DLD1 (cell line): ENCODE data around the gene PIEZO1.

Experiments
- in situ Hi-C: cut with HindIII; loops from 2 replicates; pipeline ENCODE4 v1.10.0; 2017; ENCODE audit warnings: low sequenced_read_pairs

The PIEZO1 gene

GRCh38 chr16:88693420-88694177 is 91.4 kb downstream of the PIEZO1 start:
- in situ Hi-C loops: no loop called here

GRCh38 chr16:88692861-88693260 is 92.2 kb downstream of the PIEZO1 start:
- in situ Hi-C loops: no loop called here

DNA sequence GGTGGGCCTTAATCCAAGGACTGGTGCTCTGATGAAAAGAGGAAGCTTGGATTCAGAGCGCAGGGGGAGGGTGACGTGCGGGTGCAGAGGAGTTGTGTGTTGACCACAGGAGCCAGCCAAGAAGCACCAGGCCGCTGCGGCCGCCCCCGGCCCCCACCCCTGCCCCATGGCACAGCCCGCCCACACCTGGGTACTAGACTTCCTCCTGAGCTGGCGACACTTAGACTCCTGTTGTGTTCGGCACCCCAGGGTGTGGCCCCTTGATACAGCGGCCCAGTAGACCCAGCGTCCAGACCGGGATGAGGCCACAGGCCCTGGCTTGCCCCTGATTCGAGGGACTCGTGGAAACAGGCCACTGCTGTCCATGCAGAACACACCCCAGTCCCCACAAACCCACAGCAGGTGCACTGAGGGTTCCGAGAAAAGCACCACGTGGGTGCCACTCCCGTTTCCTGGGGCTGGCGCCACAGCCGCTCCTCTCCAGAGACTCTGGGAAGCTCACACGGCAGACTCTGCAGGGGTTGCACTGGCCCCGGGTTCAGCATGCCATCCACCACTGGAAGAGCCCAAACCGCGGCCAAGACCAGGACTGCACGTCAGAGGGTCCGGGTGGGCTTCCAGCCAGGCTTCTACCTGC is 93.0 kb downstream of the PIEZO1 start:
- in situ Hi-C loops: no loop called here

DNA sequence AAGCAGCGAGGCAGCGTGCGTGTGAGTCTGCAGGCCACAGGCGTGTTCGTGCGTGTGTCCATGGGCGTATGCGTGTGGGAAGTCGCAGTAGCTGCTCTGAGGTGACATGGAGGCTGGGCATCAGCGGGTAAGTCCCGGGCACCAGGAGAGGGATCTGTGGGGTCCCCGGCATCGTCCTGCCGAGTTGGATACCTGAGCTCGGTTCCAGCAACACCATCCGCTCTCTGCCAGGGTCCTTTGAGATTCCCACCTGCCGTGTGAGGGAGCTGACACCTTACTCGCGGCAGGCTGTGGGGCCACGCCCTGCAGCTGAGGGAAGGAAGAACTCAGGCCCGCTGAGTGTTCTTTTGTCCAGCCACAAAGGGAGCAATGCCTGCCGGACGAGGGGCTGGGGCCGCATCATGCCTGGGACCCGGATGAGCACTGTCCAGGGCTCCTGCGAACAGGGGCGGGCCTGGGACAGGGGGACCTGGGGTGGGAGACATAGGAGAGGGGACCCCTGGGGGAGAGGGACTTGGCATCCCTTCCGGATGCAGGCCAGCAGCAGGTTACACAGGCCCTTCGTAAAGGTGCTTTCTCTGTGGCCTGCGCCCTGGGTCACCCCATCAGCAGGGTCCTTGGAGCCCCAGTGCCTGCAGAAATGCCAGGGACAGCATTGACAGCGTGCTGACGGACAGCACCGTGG is 93.7 kb downstream of the PIEZO1 start:
- in situ Hi-C loops: no loop called here

GRCh38 chr16:88690341-88691128 is 94.5 kb downstream of the PIEZO1 start:
- in situ Hi-C loops: no loop called here

DNA sequence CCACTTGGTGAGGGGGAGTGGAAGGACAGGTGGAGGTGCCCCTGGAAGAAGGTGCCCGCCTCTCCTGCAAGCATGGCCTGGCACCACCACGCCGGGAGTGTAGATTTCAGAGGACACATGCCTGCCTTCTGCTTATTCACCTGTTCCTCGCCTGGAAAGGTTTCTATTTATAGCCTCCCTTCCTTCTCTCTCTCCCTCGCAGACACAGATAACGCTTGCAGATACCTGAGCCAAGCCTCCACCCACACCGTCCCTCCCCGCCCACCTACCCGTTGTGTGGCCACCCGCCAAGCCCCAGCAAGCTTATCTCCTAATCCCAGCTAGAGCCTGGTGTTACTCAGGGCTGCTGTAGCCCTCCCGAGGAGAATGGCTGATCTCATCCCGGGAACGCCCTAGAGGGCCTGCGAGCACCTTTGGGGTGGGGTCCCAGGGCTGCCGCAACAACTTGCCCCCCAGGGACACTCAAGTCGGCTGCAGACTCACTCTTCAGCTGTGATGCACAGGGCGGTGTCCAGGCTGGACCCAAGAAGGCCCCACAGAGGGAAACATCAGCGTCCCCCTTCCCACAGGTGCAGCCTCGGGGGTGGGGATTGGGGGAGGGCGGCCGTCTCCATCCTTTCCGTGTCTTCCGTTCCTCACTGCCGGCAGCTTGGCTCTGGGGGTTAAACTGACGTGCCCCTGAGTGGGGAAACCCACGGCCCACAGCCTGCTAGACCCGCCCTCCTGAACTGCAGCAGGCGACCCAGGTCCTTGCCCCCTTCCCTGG is 96.8 kb downstream of the PIEZO1 start:
- in situ Hi-C loops: no loop called here

DNA sequence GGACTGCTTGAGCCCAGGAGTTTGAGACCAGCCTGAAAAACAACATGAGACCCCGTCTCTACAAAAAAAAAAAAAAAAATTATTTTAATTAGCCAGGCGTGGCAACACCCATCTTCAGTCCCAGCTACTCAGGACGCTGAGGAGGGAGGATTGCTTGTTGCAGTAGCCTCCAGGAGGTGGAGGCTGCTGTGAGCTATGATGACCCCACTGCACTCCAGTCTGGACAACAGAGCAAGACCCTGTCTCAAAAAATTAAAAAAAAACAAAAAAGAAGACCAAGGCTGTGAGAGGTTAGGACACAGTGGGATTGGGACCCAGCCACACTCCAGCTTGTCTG is 97.4 kb downstream of the PIEZO1 start:
- in situ Hi-C loops: no loop called here

- in situ Hi-C loops: no loop called here
Measured at GRCh38 chr16:88687254-88687576, 97.8 kb downstream of the PIEZO1 start.

DNA sequence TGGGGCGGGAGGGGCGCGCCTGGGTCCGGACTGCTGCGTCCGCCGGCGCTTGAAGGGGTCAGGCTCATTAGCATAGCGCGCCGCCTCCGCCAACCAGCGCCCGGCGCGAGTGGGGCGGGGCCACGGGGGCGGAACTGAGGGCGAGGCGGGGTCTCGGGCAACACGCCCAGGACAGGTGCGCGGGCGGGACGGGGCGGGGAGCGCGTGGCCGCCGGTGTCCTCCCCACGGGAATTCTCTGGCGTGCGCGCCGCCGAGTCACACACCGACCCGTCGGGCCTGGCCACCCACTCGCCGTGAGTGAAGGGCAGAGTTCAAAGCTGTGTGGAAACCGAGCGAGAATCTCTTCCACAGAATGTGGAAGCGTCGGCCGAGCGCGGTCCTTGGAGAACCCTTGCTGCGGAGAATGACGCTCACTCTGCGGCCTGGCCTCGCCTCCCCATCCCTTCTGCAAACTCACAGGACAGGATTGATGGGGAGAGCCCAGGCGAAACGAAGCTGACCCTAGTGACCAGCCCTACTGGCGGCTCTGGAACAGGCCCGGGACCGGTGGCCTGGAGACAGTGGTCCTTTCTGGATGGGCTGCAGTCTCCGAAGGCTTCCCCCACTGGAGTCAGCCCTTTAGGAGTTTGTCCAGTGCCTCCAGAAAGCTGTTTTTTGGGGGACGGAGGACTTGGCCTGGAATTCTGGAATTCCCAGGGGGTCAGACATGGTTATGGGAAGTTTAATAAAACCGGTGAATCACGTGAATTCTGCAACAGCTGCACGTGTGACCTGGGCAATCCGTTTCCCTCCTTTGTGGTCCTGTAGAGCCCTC is 98.4 kb downstream of the PIEZO1 start, which contains the start of gene SNAI3:
TSS of gene SNAI3 (minus strand) at position 69 of the 815 bp plus-strand sequence. CDS start 101 bp downstream, outside the sequence.
- in situ Hi-C loops: no loop called here

GRCh38 chr16:88686062-88686438 is 99.0 kb downstream of the PIEZO1 start:
- in situ Hi-C loops: no loop called here

DNA sequence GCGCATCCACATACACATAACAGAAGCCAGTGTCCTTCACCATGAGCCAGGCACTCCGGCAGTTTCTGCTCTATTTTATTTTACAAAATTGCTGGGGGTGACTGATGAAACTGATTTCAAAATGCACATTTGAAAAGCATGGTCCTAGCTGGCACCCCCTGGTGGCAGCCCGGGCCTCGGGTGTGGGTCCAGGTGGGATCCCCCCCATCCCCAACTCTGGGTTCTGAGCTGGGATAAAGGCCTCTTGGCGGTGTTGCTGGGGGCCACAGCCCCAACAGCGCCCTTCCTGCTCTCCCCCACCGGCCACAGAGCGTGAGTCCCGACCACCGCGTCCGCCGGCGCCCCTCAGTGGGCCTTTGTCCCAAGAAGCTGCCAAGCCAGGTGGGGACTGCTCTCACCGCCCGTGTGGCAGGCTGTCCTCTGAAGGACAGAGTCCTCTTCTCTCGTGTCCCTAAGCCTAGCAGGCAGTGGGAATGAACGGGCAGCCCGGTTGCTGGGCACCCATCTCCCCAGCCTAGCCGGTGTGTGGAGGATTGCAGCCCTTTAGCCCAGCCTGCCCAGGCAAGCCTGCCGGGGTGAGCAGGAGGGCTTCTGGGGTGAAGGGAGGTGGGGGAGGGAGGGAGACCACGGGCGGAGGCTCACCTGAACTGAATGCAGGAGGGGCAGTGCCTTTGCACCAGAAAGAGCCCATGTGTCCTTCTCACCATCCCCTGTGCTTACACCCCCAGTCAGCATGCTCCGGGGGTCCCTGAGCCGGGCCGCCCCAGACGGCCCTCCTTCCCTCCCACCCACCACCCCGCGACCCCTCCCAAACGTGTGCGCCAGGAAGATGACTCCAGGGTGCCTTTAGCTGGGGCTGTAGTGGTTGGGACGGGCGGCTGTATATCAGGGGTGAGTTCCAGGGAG is 99.6 kb downstream of the PIEZO1 start:
- in situ Hi-C loops: no loop called here

GRCh38 chr16:88684569-88685155 is 100.4 kb downstream of the PIEZO1 start:
- in situ Hi-C loops: no loop called here

DNA sequence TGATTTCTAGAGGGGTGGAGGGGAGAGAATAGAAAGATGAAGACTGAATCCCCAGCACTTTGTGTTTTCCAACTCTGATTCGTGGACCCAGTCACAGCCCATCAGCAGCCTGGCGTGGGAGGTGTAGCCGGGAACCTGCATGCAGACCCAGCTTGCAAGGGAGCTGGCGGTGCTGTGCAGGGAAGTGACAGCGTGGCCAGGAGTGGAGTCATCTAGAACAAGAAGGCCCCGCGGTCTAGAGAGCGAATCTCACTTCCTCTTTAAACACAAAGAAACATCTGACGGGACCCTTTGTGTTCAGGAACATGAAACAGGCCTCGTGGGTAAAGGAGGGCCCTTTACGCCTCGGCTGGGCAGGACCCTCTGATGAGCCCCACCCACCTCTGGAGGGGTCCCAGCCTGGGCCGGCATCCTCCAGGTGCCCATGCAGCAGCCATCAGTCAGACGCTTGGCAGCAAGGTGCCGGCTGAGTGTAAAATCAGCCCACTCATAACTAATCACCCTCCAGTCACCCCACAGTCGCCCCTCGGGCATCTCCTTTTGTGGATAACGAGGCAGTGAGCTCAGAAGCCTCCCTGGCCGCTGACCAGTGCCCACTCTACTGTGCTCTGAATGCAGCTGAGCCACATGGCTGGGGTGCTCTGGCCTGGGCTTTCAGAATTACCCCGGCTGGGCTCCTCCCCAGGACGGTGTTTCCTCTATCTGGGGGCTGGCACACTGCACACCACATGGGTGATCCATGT is 103.1 kb downstream of the PIEZO1 start:
- in situ Hi-C loops: no loop called here

DNA sequence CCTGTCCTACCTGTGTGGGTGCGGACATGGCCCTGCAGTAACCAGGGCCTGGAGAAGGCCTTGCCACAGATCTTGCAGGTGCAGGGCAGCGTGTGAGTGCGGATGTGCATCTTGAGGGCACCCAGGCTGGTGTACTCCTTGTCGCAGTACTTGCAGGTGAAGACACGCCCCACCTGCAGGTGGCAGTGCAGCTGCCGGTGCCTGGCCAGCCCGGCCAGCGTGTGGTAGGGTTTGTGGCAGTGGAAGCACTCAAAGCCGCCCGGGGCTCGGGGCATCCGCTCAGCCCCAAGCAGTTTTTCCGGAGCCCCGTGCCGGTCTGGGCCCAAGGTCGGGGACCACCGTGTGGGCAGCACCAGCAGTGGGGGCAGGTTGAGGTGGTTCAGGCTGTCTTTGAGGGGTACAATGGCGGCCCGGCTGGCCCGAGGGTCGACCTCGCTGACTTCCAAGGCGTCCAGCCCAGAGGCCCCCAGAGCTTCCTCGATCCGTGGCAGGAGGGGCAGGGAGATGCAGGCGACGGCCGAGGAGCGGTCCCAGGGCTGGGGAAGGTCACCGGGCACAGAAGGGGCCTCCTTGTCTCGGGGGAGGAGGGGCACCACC is 103.8 kb downstream of the PIEZO1 start:
- in situ Hi-C loops: no loop called here

GRCh38 chr16:88680554-88681083 is 104.4 kb downstream of the PIEZO1 start:
- in situ Hi-C loops: no loop called here

DNA sequence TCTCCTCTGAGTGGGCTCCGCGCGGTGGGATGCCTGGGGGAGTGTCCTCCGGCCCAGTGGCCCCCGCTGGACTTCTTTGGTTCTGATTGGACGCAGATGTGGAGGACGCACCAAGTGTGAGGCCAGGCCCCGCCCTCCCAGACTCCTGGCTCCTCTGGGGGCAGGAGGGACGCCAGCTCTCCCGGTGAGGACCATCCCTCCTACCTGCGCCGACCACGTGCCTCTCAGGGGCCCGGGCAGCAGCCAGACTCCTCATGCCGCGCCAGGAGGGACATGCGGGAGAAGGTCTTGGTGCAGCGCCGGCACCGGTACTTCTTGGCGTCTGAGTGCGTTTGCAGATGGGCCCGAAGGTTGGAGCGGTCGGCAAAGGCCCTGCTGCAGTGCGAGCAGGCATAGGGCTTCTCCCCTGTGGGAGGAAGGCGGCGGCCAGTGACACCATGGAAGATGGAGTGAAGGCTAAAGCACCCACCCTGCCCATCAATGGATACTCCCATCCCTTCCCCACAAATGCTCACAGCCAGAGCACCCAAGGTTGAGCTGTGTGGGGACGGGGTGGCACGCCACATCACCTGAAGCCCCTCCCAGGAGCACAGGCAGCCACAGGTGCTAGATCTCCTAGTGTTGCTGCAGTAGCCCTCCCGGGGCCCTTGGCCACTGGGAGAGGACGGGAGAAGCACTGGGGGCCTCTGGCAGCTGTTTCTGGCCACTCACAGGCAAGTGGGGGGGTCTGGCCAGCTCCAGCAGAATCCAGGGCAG is 106.6 kb downstream of the PIEZO1 start:
- in situ Hi-C loops: no loop called here
